Tibial nerve (tissue), 4 donors: ENCODE results near the gene METTL8.

Experiments
- EP300 ChIP-seq, 2 donors: sonication (generic); formaldehyde crosslinking; IDR thresholded peaks; one replicate each; pipeline ENCODE4 v1.6.1; 2017; ENCODE audit warnings: antibody characterized with exemption in 2 of 2, mild to moderate bottlenecking in 1 of 2
- POLR2A ChIP-seq, 2 donors: fragments of 450-650 bp; IDR thresholded peaks; one replicate each; pipeline ENCODE4 v1.6.1; 2017; ENCODE audit warnings: antibody characterized with exemption in 2 of 2, mild to moderate bottlenecking in 2 of 2, moderate library complexity in 2 of 2
- TF ChIP-seq, protein P1 (sequence below), 5 experiments: fragments of 200-600 bp in 3 of 5; fragments of 450-650 bp in 2 of 5; sonication (generic) in 3 of 5; IDR thresholded peaks; one replicate each; pipeline ENCODE4 v1.5.1; 2016 to 2019; ENCODE audit warnings: antibody characterized with exemption in 5 of 5, mild to moderate bottlenecking in 3 of 5, moderate library complexity in 2 of 5

DNA sequence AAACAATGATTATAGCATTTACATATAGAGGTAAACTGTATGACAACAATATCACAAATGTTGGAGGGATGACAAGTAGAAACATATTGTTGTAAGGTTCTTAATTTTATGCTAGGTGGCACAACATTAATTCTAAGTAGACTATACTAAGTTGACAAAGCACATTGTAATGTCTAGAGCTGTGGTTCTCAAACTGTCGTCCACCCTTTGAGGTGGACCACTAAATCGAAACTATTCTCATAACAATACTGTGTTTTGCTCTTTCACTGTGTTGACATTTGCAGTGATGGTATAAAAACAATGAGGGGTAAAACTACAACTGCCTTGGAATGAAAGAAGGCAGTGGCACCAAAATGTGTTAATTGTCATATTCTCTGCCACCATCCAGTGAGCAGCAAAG, 66.1 kb downstream of the METTL8 start:
- TF ChIP-seq, protein P1, sequence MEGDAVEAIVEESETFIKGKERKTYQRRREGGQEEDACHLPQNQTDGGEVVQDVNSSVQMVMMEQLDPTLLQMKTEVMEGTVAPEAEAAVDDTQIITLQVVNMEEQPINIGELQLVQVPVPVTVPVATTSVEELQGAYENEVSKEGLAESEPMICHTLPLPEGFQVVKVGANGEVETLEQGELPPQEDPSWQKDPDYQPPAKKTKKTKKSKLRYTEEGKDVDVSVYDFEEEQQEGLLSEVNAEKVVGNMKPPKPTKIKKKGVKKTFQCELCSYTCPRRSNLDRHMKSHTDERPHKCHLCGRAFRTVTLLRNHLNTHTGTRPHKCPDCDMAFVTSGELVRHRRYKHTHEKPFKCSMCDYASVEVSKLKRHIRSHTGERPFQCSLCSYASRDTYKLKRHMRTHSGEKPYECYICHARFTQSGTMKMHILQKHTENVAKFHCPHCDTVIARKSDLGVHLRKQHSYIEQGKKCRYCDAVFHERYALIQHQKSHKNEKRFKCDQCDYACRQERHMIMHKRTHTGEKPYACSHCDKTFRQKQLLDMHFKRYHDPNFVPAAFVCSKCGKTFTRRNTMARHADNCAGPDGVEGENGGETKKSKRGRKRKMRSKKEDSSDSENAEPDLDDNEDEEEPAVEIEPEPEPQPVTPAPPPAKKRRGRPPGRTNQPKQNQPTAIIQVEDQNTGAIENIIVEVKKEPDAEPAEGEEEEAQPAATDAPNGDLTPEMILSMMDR (IDR thresholded peaks at IDR 0.05), result no peak
- no peak for TF ChIP-seq POLR2A (IDR thresholded peaks at IDR 0.05)
- no peak for TF ChIP-seq EP300 (IDR thresholded peaks at IDR 0.05)
